ENCODE measurements around the gene HDAC9.

Gene HDAC9

GRCh38 chr7:18900803-18901202 lies 405.3 kb downstream of the HDAC9 start:
- Histone ChIP-seq H3K27ac (ENCODE audit: low read length) (no peak overlapping the region), H3K4me1 (ENCODE audit: insufficient read depth, low read length) (no peaks in the 10 kb centered on the region), H2AFZ (ENCODE audit: low read depth, low read length) (no peak overlapping the region), H3K4me2 (ENCODE audit: insufficient read depth, low read length) (no peak overlapping the region), H3K27me3 (ENCODE audit: insufficient read depth, low read length, poor library complexity) (no peaks in the 10 kb centered on the region), H3K79me2 (ENCODE audit: insufficient read depth, low read length) (no peaks in the 10 kb centered on the region), H3K36me3 (ENCODE audit: insufficient read depth, low read length) (no peaks in the 10 kb centered on the region), H3K9me3 (ENCODE audit: insufficient read depth, low read length, severe bottlenecking) (no peaks in the 10 kb centered on the region), H3K9ac (ENCODE audit: low read depth, low read length) (no peak overlapping the region), H3K4me3 (ENCODE audit: low read depth in 1 of 2, low read length in 2 of 2) (no peak overlapping the region), H4K20me1 (ENCODE audit: insufficient read depth, low read length) (no peaks in the 10 kb centered on the region)
- ATAC-seq (ENCODE audit: insufficient read depth, low read depth) (no peak), DNase-seq (no peak)
- TF ChIP-seq EZH2 (IDR thresholded peaks at IDR 0.05; ENCODE audit: borderline replicate concordance, low read depth, low read length, severe bottlenecking): no peak
- TF ChIP-seq CTCF (IDR thresholded peaks at IDR 0.05; ENCODE audit: borderline replicate concordance, extremely low read depth, low read length, poor library complexity, severe bottlenecking): no peak

GRCh38 chr7:18901351-18901750 lies 405.8 kb downstream of the HDAC9 start:
- Histone ChIP-seq H3K27me3 (ENCODE audit: insufficient read depth, low read length, poor library complexity) (no peaks in the 10 kb centered on the region), H2AFZ (ENCODE audit: low read depth, low read length) (no peak overlapping the region), H3K79me2 (ENCODE audit: insufficient read depth, low read length) (no peaks in the 10 kb centered on the region), H3K4me2 (ENCODE audit: insufficient read depth, low read length) (no peak overlapping the region), H3K27ac (ENCODE audit: low read length) (no peak overlapping the region), H3K36me3 (ENCODE audit: insufficient read depth, low read length) (no peaks in the 10 kb centered on the region), H4K20me1 (ENCODE audit: insufficient read depth, low read length) (no peaks in the 10 kb centered on the region), H3K4me1 (ENCODE audit: insufficient read depth, low read length) (no peaks in the 10 kb centered on the region), H3K9me3 (ENCODE audit: insufficient read depth, low read length, severe bottlenecking) (no peaks in the 10 kb centered on the region), H3K9ac (ENCODE audit: low read depth, low read length) (no peak overlapping the region), H3K4me3 (ENCODE audit: low read depth in 1 of 2, low read length in 2 of 2) (no peak overlapping the region)
- DNase-seq (no peak), ATAC-seq (ENCODE audit: insufficient read depth, low read depth) (no peak)
- no peak for TF ChIP-seq EZH2 (IDR thresholded peaks at IDR 0.05; ENCODE audit: borderline replicate concordance, low read depth, low read length, severe bottlenecking)
- no peak for TF ChIP-seq CTCF (IDR thresholded peaks at IDR 0.05; ENCODE audit: borderline replicate concordance, extremely low read depth, low read length, poor library complexity, severe bottlenecking)

- no peak overlapping the region for H3K9ac ChIP-seq (ENCODE audit: low read depth, low read length)
- no peak overlapping the region for H3K27ac ChIP-seq (ENCODE audit: low read length)
- no peaks in the 10 kb centered on the region for H3K9me3 ChIP-seq (ENCODE audit: insufficient read depth, low read length, severe bottlenecking)
- H3K4me1 ChIP-seq (ENCODE audit: insufficient read depth, low read length): no peaks in the 10 kb centered on the region
- no peak for DNase-seq
- TF ChIP-seq EZH2 (IDR thresholded peaks at IDR 0.05; ENCODE audit: borderline replicate concordance, low read depth, low read length, severe bottlenecking) (no peak), CTCF (IDR thresholded peaks at IDR 0.05; ENCODE audit: borderline replicate concordance, extremely low read depth, low read length, poor library complexity, severe bottlenecking) (no peak)
- no peaks in the 10 kb centered on the region for H3K27me3 ChIP-seq (ENCODE audit: insufficient read depth, low read length, poor library complexity)
- no peak overlapping the region for H3K4me3 ChIP-seq (ENCODE audit: low read depth in 1 of 2, low read length in 2 of 2)
- no peak overlapping the region for H3K4me2 ChIP-seq (ENCODE audit: insufficient read depth, low read length)
- no peaks in the 10 kb centered on the region for H4K20me1 ChIP-seq (ENCODE audit: insufficient read depth, low read length)
- H3K36me3 ChIP-seq (ENCODE audit: insufficient read depth, low read length): no peaks in the 10 kb centered on the region
- no peak overlapping the region for H2AFZ ChIP-seq (ENCODE audit: low read depth, low read length)
- no peak for ATAC-seq (ENCODE audit: insufficient read depth, low read depth)
- no peaks in the 10 kb centered on the region for H3K79me2 ChIP-seq (ENCODE audit: insufficient read depth, low read length)
Measured at GRCh38 chr7:18901982-18902421, 406.5 kb downstream of the HDAC9 start.

- no peaks in the 10 kb centered on the region for H3K79me2 ChIP-seq (ENCODE audit: insufficient read depth, low read length)
- no peaks in the 10 kb centered on the region for H3K4me1 ChIP-seq (ENCODE audit: insufficient read depth, low read length)
- TF ChIP-seq EZH2 (IDR thresholded peaks at IDR 0.05; ENCODE audit: borderline replicate concordance, low read depth, low read length, severe bottlenecking) (no peak), CTCF (IDR thresholded peaks at IDR 0.05; ENCODE audit: borderline replicate concordance, extremely low read depth, low read length, poor library complexity, severe bottlenecking) (no peak)
- H3K4me2 ChIP-seq (ENCODE audit: insufficient read depth, low read length): no peak overlapping the region
- no peak overlapping the region for H3K27ac ChIP-seq (ENCODE audit: low read length)
- ATAC-seq (ENCODE audit: insufficient read depth, low read depth) (no peak), DNase-seq (no peak)
- H2AFZ ChIP-seq (ENCODE audit: low read depth, low read length): no peak overlapping the region
- no peaks in the 10 kb centered on the region for H3K9me3 ChIP-seq (ENCODE audit: insufficient read depth, low read length, severe bottlenecking)
- no peaks in the 10 kb centered on the region for H3K36me3 ChIP-seq (ENCODE audit: insufficient read depth, low read length)
- H4K20me1 ChIP-seq (ENCODE audit: insufficient read depth, low read length): no peaks in the 10 kb centered on the region
- no peaks in the 10 kb centered on the region for H3K27me3 ChIP-seq (ENCODE audit: insufficient read depth, low read length, poor library complexity)
- H3K4me3 ChIP-seq (ENCODE audit: low read depth in 1 of 2, low read length in 2 of 2): no peak overlapping the region
- no peak overlapping the region for H3K9ac ChIP-seq (ENCODE audit: low read depth, low read length)
Measured at GRCh38 chr7:18902892-18903291, 407.3 kb downstream of the HDAC9 start.

All from DND-41 (cell line).